GM13977 (cell line): ENCODE measurements around the gene TBC1D12.

Experiments
- DNase-seq: peaks from one replicate; pipeline ENCODE4 v3.0.0; 2012; ENCODE audit warnings: low spot score
- CTCF ChIP-seq: IDR thresholded peaks from 2 replicates; pipeline ENCODE4 v1.5.1; 2012; ENCODE audit warnings: mild to moderate bottlenecking, control low read depth; ENCODE audit not compliant: insufficient read depth; ENCODE audit errors: extremely low read depth, missing control alignments
- in situ Hi-C: fragments of 300-500 bp; cut with MboI; formaldehyde crosslinking; loops from one replicate; pipeline ENCODE4 v1.12.0; 2022; ENCODE audit warnings: low sequenced_read_pairs, low pct_unique_long_range_greater_than_20kb, mixed read lengths, inconsistent platforms; ENCODE audit not compliant: unreplicated experiment

Gene TBC1D12

DNA sequence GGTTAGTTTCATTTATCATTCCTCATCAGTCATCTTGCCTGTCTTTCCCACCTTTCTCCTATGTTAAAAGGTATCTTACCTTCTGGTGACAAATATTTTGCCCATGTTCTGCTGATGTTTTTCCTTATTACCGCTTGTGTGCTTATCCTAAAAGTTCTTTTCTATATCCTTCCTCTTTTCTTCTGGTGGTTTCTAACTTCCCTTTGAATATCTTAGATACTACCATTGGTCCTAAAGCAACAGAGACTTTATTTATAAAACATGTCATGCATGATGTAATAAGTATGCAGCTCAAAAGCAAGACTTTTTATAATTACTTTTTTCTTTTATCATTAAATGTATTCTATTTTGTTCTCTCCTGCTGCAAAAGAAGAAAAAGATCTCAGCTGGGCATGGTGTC is 24.8 kb downstream of the TBC1D12 start:
- in situ Hi-C loops: no loop called here
- DNase-seq: no peak
- no peak for TF ChIP-seq CTCF

DNA sequence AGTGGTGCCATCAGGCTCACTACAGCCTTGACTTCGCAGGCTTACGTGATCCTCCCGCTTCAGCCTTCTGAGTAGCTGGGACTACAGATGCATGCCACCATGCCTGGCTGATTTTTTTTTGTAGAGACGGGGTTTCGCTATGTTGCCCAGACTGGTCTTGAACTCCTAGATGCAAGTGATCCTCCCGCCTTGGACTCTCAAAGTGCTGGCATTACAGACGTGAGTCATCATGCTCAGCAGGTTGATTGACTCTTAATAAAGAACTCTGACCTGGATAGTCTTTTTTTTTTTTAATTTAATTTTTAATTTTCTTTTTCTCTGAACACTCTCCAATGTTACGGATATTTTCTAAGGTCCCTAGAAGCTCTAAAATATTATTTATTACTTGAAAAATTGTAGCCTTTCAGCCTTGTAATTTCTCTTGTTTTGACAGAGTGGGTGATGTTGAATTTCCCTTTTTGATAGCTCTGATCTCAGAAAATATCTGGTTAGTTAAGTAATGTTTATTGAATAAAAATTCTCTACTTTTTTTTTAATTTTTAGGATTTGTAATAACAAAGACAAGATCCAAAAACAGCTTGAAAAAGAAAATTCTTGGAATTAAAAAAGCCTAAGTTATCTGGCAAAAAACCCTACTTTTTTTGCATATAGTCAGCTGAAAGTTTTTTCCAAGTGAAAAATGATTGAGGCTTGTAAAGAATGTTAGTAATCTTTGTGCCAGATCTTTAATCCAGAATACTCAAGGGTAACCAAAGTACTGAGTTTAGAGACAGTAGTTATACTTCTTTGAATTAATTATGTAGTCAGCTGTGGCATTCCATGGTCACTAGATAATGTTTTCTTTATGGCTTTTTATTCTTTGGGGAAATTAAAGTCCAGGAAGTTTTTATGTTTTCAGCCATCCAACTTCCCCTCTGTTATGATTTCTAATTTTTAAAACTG is 26.7 kb downstream of the TBC1D12 start:
- in situ Hi-C loops: no loop called here
- DNase-seq: no peak
- TF ChIP-seq CTCF: no peak

GRCh38 chr10:94430701-94431100 is 28.4 kb downstream of the TBC1D12 start:
- in situ Hi-C loops: no loop called here
- no peak for TF ChIP-seq CTCF
- no peak for DNase-seq

- no peak for DNase-seq
- in situ Hi-C loops: no loop called here
- no peak for TF ChIP-seq CTCF
Observed at GRCh38 chr10:94432443-94432842, 30.1 kb downstream of the TBC1D12 start.

DNA sequence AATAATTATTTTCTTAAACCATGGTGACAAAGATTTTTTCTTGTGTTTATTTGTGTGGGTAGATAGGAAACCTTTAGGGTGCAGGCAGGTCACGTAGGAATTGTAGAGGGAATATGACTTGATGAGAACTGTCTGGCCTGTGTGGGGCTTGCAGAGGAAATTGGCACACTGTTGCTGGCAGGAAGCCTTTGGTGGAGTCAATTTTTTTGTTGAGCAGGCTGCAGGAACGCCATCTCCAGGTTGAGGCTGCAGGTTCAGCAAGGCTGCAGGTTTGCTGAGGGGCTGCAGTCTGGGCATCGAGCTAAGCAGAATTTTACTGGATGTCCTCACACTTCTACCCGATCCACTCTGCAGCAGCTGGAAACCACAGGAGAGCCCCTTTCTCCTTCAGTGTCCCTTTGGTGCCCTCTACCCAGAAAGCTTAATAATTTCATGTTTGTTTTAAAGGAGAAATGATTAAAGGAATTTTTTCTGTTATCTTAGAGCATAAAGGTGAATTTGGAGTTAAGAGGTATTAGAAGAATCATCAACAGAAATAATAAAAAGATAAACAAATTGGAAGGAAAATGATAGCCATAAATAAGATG is 37.0 kb downstream of the TBC1D12 start:
- in situ Hi-C loops: no loop called here
- TF ChIP-seq CTCF: no peak
- DNase-seq: no peak

GRCh38 chr10:94440096-94440495 is 37.8 kb downstream of the TBC1D12 start:
- no peak for TF ChIP-seq CTCF
- in situ Hi-C loops: loop anchor here (10.0 kb wide), 1 partner anchor 165 kb away; no protein-coding TSS in a partner anchor
- no peak for DNase-seq
